Endothelial cell of umbilical vein (primary cell): ENCODE data around the gene WNT16. TPM values are rescaled to one million over a fixed set of nuclear protein-coding genes. Genes with fewer than 3 reads are reported as not detected.

Experiments used
- BruUV-seq: library from RNA; stranded (reverse); fragments of 400-500 nt; replicated peaks from 2 replicates; lab custom pipeline; 2021; lab: Mats Ljungman, UMichigan
- CTCF ChIA-PET: fragments of 300-600, 350-600 bp; sonication (Branson Sonifier 250); formaldehyde crosslinking; loops from one replicate; lab custom pipeline; 2021; ENCODE audit warnings: antibody characterized with exemption, inconsistent platforms; lab: Charles Lee
- POLR2A ChIA-PET: fragments of 300-600, 350-600 bp; sonication (Branson Sonifier 250); formaldehyde crosslinking; loops from one replicate; lab custom pipeline; 2021; ENCODE audit warnings: antibody characterized with exemption, inconsistent platforms; lab: Charles Lee
- DNase-seq: peaks from one replicate; pipeline ENCODE4 v3.0.0-alpha.2; 2011; ENCODE audit warnings: low read depth, low spot score
- FAIRE-seq: peaks from 2 replicates; lab custom pipeline; 2011; peaks lifted over from hg19 to GRCh38; lab: Jason Lieb, UNC
- H2AFZ ChIP-seq: 2 replicates; pipeline ENCODE4 v1.6.0; 2012; ENCODE audit warnings: low read depth, low read length, control low read depth, inconsistent platforms
- H3K27ac ChIP-seq: 2 replicates; pipeline ENCODE4 v1.5.1; 2011; ENCODE audit warnings: low read depth, mild to moderate bottlenecking, control low read depth, low read length, moderate library complexity; ENCODE audit not compliant: insufficient read depth
- H3K27me3 ChIP-seq, 2 experiments: 2 replicates each; pipeline versions ENCODE4 v1.6.0 to v1.6.1; 2011; ENCODE audit warnings: low read length in 2 of 2, mixed read lengths in 1 of 2; ENCODE audit not compliant: control insufficient read depth in 2 of 2, insufficient read depth in 2 of 2
- H3K36me3 ChIP-seq, 2 experiments: 2 replicates in 1 of 2; 3 replicates in 1 of 2; pipeline ENCODE4 v1.5.1; 2011; ENCODE audit warnings: low read length in 2 of 2, mild to moderate bottlenecking in 1 of 2, moderate library complexity in 1 of 2; ENCODE audit not compliant: control insufficient read depth in 2 of 2, insufficient read depth in 2 of 2; ENCODE audit errors: extremely low read depth in 1 of 2
- H3K4me1 ChIP-seq: 3 replicates; pipeline ENCODE4 v1.5.1; 2011; ENCODE audit warnings: mild to moderate bottlenecking, low read length; ENCODE audit not compliant: control insufficient read depth, insufficient read depth; ENCODE audit errors: extremely low read depth
- H3K4me2 ChIP-seq: 2 replicates; pipeline ENCODE4 v1.6.1; 2011; ENCODE audit warnings: low read length, control low read depth, mixed read lengths; ENCODE audit not compliant: insufficient read depth
- H3K4me3 ChIP-seq, 3 experiments: fragments of 200-600 bp in 1 of 3; sonication (generic), shearing (Covaris generic) in 1 of 3; replicated peaks in 1 of 3; 2 replicates each; pipeline ENCODE4 v1.5.1; 2011 to 2016; ENCODE audit warnings: control low read depth in 3 of 3, low read length in 3 of 3, mild to moderate bottlenecking in 2 of 3, inconsistent platforms in 1 of 3, low read depth in 1 of 3, moderate library complexity in 1 of 3; ENCODE audit not compliant: insufficient read depth in 1 of 3
- H3K79me2 ChIP-seq: 2 replicates; pipeline ENCODE4 v1.6.0; 2012; ENCODE audit warnings: low read length, inconsistent platforms; ENCODE audit not compliant: control insufficient read depth, insufficient read depth
- H3K9ac ChIP-seq: replicated peaks from 2 replicates; pipeline ENCODE3; 2011; ENCODE audit warnings: low read length, control low read depth; ENCODE audit not compliant: insufficient read depth; ENCODE audit errors: extremely low read depth
- H3K9me1 ChIP-seq: replicated peaks from 3 replicates; pipeline ENCODE4 v1.6.0; 2011; ENCODE audit warnings: mild to moderate bottlenecking, low read length; ENCODE audit not compliant: control insufficient read depth, insufficient read depth; ENCODE audit errors: extremely low read depth
- H3K9me3 ChIP-seq: replicated peaks from 2 replicates; pipeline ENCODE4 v1.5.1; 2012; ENCODE audit warnings: low read length, inconsistent platforms; ENCODE audit not compliant: control insufficient read depth, insufficient read depth
- H4K20me1 ChIP-seq: replicated peaks from 2 replicates; pipeline ENCODE3; 2011; ENCODE audit warnings: mild to moderate bottlenecking, low read length; ENCODE audit not compliant: control insufficient read depth, insufficient read depth; ENCODE audit errors: extremely low read depth
- FOS ChIP-seq: IDR thresholded peaks from 2 replicates; pipeline ENCODE4 v1.6.1; 2011; ENCODE audit warnings: mild to moderate bottlenecking, low read length, moderate library complexity, borderline replicate concordance; ENCODE audit not compliant: insufficient read depth
- JUN ChIP-seq: IDR thresholded peaks from 2 replicates; pipeline ENCODE4 v1.6.1; 2011; ENCODE audit warnings: borderline replicate concordance, low read depth; ENCODE audit not compliant: insufficient read length, insufficient read depth
- MYC ChIP-seq: IDR thresholded peaks from one replicate; pipeline ENCODE4 v1.6.1; 2011; ENCODE audit warnings: mild to moderate bottlenecking, low read depth, low read length
- POLR2A ChIP-seq: IDR thresholded peaks from 2 replicates; pipeline ENCODE4 v1.6.1; 2012; ENCODE audit warnings: low read depth, mild to moderate bottlenecking, control low read depth, low read length
- dilution Hi-C: fragments of 300-500 bp; cut with MboI; formaldehyde crosslinking; loops from one replicate; pipeline ENCODE4 v1.15.0; 2019; ENCODE audit warnings: low sequenced_read_pairs; ENCODE audit not compliant: extremely low pct_ligation_motif_present
- intact Hi-C: fragments of 100-400 bp; cut with micrococcal nuclease; formaldehyde crosslinking; loops from one replicate; pipeline ENCODE4 v1.10.0; 2022
- polyA plus RNA-seq, 4 experiments: library from polyadenylated mRNA; depleted of rRNA in 3 of 4; stranded (reverse) in 3 of 4; unstranded in 1 of 4; fragments of >200 nt; gene quantifications; 2 replicates each; pipeline versions ENCODE4 v1.2.1 to v1.2.3, GENCODE V29; 2011 to 2012; ENCODE audit warnings: missing spikeins in 1 of 4
- total RNA-seq: library from RNA; stranded (reverse); gene quantifications from 2 replicates; pipeline ENCODE4 v1.2.3, GENCODE V29; 2021
- TF ChIP-seq, protein P1 (sequence below), 2 donors: IDR thresholded peaks; 1 replicate in 1 of 2; 2 replicates in 1 of 2; pipeline ENCODE4 v1.5.1; 2011; ENCODE audit warnings: low read length in 2 of 2, mild to moderate bottlenecking in 2 of 2, moderate library complexity in 2 of 2, control low read depth in 1 of 2, inconsistent platforms in 1 of 2, low read depth in 1 of 2; ENCODE audit not compliant: insufficient read depth in 1 of 2; ENCODE audit errors: extremely low read depth in 1 of 2

Gene WNT16
- total and polyA plus RNA-seq, 2 donors (not counting 3 experiments of a cell fraction or from before 2014, with no cell fraction given) = not detected

DNA sequence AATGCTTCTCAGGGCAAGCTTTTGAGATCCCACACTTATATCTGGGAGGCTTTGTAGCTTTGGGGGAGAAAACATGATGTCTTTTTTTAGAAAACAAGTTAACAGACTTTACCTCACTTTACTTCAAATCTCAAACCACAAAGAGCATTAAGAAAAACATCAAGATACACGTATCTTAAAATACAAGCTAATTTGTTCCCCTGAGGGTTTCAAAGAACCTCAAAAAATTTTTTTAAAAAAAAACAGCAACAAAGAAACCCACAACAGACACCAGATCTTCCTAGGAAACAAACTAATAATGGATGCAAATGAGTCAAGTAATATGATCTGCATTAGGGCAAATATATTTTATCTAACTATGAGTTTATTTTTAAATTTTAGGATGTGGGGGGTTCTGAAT is 42.6 kb downstream of the WNT16 start:
- intact Hi-C loops = no loop called here
- no peak for FAIRE-seq

DNA sequence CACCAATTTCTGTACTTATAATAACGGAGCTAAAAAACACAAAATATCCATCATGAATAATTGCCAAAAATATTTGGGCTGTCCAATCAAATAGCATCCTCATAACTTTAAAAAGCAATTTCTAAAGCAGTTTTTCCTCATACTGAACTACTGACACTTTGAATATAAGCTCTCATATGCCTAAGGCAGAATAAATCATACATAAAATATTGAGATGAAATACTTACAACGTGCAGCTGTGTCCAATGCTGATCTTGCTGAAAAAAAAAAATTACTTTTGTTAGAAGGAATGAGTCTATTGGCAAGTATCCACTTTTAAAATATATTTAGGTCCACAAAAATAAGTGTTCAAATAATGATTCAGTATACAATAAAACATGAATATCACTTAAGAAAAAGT is 43.1 kb downstream of the WNT16 start:
- Histone ChIP-seq H3K27ac (no peak overlapping the region), H4K20me1 (no peaks in the 10 kb centered on the region)

More for the DNA sequence above, 42.6 kb downstream of the WNT16 start:
- Histone ChIP-seq H3K9me3 (no peaks in the 10 kb centered on the region), H3K9ac (no peak overlapping the region), H2AFZ (no peak overlapping the region), H3K27me3 (no peaks in the 10 kb centered on the region), H3K4me1 (peaks cover 16% of the 10 kb centered on the region), H3K79me2 (peaks cover 4% of the 10 kb centered on the region), H3K4me3 (no peak overlapping the region), H3K4me2 (no peak overlapping the region), H3K9me1 (no peaks in the 10 kb centered on the region), H4K20me1 (no peaks in the 10 kb centered on the region), H3K36me3 (peaks cover 0 to 4% of the 10 kb centered on the region in 2 experiments), H3K27ac (no peak overlapping the region)
- no peak for DNase-seq
- ChIA-PET POLR2A (no interaction called here), CTCF (interaction anchor here (4.4 to 9.3 kb wide), 2 partner anchors 24 to 176 kb away, joined by 38 to 104 read pairs; partner anchors contain the start of gene FAM3C)
- TF ChIP-seq MYC = no peak
- no peak for TF ChIP-seq JUN
- no peak for TF ChIP-seq POLR2A
- no peak for TF ChIP-seq FOS
- dilution Hi-C loops = no loop called here
- no TSS peak for BruUV-seq

More for the DNA sequence above, 43.1 kb downstream of the WNT16 start:
- no peaks in the 10 kb centered on the region for H3K9me3 ChIP-seq
- no peak overlapping the region for H3K4me3 ChIP-seq
- TF ChIP-seq POLR2A = no peak
- TF ChIP-seq, protein P1, sequence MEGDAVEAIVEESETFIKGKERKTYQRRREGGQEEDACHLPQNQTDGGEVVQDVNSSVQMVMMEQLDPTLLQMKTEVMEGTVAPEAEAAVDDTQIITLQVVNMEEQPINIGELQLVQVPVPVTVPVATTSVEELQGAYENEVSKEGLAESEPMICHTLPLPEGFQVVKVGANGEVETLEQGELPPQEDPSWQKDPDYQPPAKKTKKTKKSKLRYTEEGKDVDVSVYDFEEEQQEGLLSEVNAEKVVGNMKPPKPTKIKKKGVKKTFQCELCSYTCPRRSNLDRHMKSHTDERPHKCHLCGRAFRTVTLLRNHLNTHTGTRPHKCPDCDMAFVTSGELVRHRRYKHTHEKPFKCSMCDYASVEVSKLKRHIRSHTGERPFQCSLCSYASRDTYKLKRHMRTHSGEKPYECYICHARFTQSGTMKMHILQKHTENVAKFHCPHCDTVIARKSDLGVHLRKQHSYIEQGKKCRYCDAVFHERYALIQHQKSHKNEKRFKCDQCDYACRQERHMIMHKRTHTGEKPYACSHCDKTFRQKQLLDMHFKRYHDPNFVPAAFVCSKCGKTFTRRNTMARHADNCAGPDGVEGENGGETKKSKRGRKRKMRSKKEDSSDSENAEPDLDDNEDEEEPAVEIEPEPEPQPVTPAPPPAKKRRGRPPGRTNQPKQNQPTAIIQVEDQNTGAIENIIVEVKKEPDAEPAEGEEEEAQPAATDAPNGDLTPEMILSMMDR (IDR thresholded peaks at IDR 0.05; ENCODE audit: extremely low read depth in 1 of 2, insufficient read depth in 1 of 2, low read depth in 1 of 2, low read length in 2 of 2) = no peak
- no peak for TF ChIP-seq MYC
- no peak for TF ChIP-seq JUN
- no peaks in the 10 kb centered on the region for H3K27me3 ChIP-seq
- FAIRE-seq (no peak), DNase-seq (no peak)
- no TSS peak for BruUV-seq
- peaks cover 16% of the 10 kb centered on the region for H3K4me1 ChIP-seq
- ChIA-PET CTCF (interaction anchor here (2.0 to 9.3 kb wide), 3 partner anchors 9 to 176 kb away, joined by 5 to 104 read pairs (median 38); partner anchors contain the start of gene FAM3C), POLR2A (no interaction called here)
- H3K9ac ChIP-seq = no peak overlapping the region
- dilution Hi-C loops = no loop called here
- H3K36me3 ChIP-seq = peaks cover 0 to 4% of the 10 kb centered on the region in 2 experiments
- no peak overlapping the region for H3K4me2 ChIP-seq
- no peaks in the 10 kb centered on the region for H3K9me1 ChIP-seq
- intact Hi-C loops = loop anchor here (1.0 to 2.0 kb wide), 2 partner anchors 65 to 175 kb away; no protein-coding TSS in a partner anchor
- no peak overlapping the region for H2AFZ ChIP-seq
- no peaks in the 10 kb centered on the region for H3K79me2 ChIP-seq
